HG03521 (cell line): ENCODE data around the gene DIAPH3.
"Not testable (repeated sequence)": the region's sequence is repeated elsewhere in the genome, so short reads cannot be mapped to it uniquely, and the experiment has no call there.

Experiments
- ATAC-seq: cut with Tn5 transposase; IDR thresholded peaks from one replicate; pipeline ENCODE4 v1.9.1; 2021; ENCODE audit warnings: mild to moderate bottlenecking, moderate library complexity; ENCODE audit not compliant: unreplicated experiment

Gene DIAPH3

GRCh38 chr13:60163478-60164233 lies at the start of gene DIAPH3:
Gene DIAPH3 (minus strand): TSS chr13:60163928. CDS start chr13:60163766, 162 bp downstream.
- peak; percentile 100 for ATAC-seq

GRCh38 chr13:60213236-60213744 lies 49.6 kb upstream of the DIAPH3 start:
- ATAC-seq = no peak

DNA sequence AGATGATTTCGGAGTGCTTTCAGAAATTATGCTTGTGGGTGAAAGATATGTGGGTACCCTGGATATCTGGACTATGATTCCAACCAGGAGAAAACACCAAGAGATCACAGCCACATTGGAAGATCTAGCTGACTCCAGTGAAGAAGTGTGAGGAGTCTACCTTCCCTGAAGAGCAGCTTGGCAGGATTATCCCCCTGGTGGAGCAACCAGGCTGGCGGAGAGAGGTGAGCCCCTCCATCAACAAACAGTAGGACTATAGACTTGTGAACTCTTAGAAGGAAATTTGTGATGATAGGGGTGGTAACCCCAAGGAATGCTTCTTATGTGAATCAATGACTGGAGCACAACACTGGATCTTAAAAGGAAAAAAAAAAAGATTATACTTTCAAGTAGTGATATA lies 47.8 kb upstream of the DIAPH3 start:
- no peak for ATAC-seq

DNA sequence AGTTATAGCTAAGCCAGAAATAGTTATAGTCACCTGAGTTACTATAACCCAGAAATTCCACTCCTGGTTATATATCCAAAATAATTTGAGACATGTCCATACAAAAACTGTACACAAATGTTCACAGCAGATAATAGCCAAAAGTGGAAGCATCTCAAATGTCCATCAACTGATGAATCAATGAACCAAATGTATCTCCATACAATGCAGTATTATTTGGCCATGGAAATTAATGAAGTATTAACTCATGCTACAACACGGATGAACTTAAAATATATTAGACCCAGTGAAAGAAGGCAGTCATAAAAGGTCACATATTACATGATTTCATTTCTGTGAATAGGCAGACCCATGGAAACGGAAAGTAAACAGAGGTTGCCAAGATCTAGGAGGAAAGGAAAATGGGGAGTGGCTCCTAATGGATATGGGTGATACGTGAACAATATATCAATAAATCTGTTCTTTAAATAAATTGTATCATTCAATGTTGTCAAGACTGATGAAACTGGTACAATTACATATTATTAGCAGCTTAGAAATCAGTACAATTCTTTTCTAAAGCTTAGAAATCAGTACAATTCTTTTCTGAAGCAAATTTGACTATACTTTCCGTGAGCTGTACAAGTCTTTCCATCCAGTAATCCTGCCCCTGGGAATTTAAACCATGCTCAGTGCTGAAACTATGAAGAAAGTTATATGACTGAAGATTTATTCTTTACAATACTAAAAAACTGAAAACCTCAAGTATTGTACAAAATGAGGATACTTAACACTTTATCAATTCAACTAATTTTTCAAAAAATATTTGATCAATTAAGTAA lies 47.0 kb upstream of the DIAPH3 start:
- ATAC-seq = no peak

GRCh38 chr13:60205499-60205898 lies 41.8 kb upstream of the DIAPH3 start:
- ATAC-seq = not testable (repeated sequence)

DNA sequence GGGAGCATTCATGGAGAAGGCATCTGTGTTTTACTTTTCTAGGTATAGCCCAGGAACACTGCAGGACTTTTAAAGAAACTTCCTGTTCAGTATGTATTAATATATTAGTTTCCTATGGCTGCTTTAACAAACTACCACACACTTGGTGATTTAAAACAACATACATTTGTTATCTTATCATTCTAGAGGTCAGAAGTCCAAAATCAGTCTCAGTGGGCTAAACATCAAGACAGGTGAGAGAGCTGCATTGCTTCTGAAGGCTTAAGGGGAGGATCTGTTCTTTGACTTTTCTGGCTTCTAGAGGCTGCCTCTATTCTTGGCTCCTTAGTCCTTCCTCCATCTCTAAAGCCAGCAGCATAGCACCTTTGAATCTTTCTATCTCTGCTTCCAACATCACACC lies 37.6 kb upstream of the DIAPH3 start:
- ATAC-seq = no peak

GRCh38 chr13:60195893-60196292 lies 32.2 kb upstream of the DIAPH3 start:
- not testable (repeated sequence) for ATAC-seq

DNA sequence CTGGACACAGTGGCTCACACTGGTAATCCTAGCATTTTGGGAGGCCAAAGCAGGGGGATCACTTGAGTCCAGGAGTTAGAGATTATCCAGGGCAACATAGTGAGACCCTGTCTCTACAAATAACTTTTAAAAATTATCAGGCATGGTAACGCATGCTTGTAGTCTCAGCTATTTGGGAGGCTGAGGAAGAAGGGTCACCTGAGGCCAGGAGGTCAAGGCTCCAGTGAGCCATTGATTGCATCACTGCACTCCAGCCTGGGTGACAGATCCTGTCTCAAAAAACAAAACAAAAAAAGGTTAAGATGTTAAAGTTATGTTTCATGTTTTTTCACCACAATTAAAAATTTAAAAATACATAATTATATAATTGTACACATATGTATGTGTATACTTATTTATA lies 19.2 kb upstream of the DIAPH3 start:
- no peak for ATAC-seq

DNA sequence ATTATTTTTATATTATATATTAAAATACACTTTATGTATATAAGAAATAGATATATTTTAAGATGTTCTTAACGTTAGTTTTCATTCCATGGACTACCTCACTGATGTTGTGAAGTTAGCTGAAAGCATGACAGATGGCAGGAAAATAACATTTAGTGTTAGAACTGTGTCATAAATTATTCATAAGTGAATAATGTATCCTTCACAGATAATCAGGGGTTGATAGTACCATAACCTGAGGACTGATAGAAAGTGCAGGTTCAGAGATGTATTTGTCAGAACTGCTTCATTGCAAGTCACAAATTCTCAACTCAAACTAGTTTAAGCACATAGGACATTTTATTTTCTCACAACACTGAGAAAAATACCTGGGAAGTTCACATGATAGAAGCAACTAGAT lies 14.6 kb upstream of the DIAPH3 start:
- ATAC-seq = no peak

GRCh38 chr13:60175571-60175970 lies 11.8 kb upstream of the DIAPH3 start:
- no peak for ATAC-seq

GRCh38 chr13:60174113-60174512 lies 10.4 kb upstream of the DIAPH3 start:
- no peak for ATAC-seq

DNA sequence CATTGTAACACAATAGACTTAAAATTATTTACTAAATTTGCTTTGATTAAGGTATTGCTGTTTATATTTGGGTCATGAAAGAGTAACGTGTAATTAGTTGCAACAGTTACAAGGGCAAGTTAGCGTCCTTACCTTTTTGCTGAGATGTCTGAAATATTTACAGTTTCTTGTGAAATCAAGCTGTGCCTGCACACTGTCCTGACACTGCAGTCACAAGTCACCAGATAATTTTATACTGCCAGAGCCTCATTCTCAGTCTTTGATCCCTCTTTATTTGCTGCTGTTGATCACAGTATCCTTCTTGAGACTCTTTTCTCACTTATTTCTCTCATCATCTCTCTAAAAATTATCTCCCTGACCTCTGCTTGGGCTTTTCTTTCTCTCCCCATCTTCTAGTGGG lies 8.4 kb upstream of the DIAPH3 start:
- no peak for ATAC-seq

- no peak for ATAC-seq
Observed at GRCh38 chr13:60170414-60170813, 6.7 kb upstream of the DIAPH3 start.

- no peak for ATAC-seq
Observed at GRCh38 chr13:60169239-60170031, 5.7 kb upstream of the DIAPH3 start.

DNA sequence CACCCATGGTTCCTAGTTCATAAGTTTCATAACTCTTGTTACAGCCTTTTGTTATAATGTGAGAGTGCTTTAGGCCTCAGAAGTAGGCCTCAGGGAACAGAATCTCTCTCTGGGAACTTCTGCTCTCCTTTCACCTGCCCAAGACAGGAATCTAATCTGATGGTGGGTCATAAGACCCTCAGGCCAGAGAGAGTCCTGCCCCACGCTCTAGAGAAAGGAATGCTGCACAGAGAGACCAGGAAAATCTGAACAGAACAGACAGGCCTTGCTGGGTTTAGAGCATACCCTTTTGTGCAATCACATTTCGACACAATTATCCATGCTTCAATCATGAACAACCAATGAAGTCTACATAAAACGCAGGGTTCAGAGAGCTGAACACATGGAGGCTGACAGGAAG lies 3.4 kb upstream of the DIAPH3 start:
- no peak for ATAC-seq

GRCh38 chr13:60165391-60166099 lies 1.8 kb upstream of the DIAPH3 start:
- ATAC-seq = no peak

DNA sequence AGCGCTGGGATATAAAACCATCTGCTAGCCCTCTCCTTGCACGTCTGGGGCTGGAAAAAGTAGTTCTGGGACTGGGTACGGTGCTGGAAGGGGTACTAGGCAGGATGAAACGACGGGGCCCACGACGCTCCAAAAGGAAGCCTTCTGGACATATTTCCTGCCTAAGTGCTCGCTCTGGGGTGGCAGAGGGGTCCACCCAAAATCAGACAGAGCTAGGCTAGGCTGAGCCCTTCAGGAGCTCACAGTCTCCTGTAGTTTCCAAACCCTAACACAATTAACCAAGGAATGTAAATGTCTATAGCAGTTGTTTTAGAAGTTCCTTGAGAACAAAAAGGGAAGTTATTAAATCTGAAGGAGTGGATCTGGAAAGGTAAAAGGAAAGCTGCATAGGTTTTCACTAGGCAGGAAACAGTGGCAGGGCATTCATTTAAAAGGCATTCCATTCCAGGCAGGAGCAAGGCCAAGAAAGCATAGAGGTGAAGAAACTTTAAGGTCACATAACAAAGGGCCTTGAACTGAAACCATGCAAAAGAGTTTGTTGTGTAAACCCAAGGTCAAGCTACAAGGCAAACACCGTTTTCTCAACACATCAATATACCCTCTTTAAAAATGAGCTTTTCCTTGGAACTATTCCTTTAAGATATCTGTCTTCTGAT lies 634 bp upstream of the DIAPH3 start:
- peak; percentile 14 for ATAC-seq

DNA sequence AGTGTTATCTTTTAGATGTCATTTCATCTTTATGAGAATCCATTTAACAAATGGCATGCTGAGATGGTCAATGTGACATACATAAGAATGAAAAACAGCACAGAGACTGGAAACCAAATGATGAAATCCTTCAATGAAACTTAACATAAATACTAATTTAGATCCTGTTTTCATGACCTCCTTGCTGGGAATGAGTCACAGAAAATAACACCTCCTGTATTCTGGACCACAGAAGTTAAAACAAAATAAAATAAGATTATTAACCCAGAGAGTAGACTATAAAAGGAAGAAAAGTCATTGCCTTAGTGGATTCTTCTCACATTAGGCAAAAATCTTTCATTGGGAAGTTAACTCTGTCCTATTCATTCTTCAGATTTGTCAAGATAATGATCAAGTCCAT lies 1.6 kb downstream of the DIAPH3 start:
- ATAC-seq = no peak

DNA sequence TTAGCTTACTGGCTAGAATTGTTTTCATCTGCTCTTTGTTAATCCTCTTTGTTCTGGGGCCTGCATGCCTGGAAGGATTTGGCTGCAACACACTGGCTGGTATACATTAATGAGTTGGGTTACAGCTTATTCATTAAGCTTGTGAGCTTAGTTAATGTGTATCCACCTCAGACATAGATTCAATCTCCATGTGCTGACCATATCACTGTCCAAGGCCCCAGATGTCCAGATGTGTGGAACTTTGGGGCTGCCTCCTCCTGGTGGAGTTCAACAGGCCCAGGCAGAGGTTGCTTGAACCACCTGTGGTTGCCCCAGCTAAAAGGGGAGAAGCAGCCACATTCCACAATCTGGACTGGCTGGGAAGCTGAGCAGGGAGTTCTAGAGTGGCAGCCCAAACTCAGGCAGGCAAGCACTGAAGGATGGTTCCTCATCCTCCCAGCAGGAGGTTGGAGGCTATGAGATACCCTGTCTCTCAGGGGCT lies 5.4 kb downstream of the DIAPH3 start:
- ATAC-seq = no peak

DNA sequence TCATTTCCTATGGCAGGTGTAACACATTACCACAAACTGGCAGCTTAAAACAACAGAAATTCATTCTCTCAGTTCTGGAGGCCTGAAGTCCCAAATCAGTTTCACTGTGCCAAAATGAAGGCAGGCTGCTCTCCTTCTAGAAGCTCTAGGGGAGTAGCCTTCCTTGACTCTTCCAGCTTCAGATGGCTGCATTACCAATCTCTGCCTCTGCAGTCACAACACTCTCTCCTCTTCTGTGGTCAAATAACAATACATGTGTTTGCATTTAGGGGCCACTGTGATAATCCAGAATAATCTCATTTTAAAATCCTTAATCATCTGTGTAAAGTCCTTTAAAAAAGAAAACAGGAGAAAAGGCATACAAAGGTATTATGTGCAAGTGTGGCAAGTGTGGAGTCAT lies 7.8 kb downstream of the DIAPH3 start:
- ATAC-seq = peak; percentile 55
